OCI-LY7 (cell line): Measurements from ENCODE around the gene GMPR2.

ENCODE experiments used
- EZH2phosphoT487 ChIP-seq: fragments of 200-600 bp; sonication (generic); IDR thresholded peaks from 2 replicates; pipeline ENCODE4 v1.6.1; 2018; ENCODE audit warnings: low read depth, borderline replicate concordance, mild to moderate bottlenecking, mixed run types, antibody characterized with exemption, low read length, moderate library complexity, mixed read lengths
- TF ChIP-seq, protein P1 (sequence below): fragments of 200-600 bp; sonication (generic); conservative IDR thresholded peaks from 2 replicates; pipeline ENCODE4 v1.5.1; 2014; ENCODE audit warnings: mild to moderate bottlenecking, antibody characterized with exemption, low read length, moderate library complexity, mixed read lengths

DNA sequence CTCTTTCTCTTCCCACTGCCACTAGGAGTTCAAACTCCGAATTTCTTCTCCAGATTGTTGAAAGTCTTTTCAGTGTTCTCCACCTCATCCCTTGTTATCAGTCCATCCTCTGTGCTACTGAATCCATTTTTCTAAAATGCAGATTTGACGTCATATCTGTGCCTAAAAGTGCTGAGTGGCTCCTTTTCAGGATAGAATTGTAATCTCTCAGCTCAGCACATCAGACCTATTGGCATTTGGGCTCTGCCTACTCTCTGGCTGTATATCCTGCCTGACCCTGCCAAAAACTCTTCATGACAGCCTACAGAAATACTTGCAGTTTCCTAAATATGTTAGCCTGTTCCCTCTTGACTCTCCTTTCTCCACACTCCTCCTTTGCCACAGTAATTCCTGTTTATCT is 39.7 kb downstream of the GMPR2 start:
- TF ChIP-seq, protein P1, sequence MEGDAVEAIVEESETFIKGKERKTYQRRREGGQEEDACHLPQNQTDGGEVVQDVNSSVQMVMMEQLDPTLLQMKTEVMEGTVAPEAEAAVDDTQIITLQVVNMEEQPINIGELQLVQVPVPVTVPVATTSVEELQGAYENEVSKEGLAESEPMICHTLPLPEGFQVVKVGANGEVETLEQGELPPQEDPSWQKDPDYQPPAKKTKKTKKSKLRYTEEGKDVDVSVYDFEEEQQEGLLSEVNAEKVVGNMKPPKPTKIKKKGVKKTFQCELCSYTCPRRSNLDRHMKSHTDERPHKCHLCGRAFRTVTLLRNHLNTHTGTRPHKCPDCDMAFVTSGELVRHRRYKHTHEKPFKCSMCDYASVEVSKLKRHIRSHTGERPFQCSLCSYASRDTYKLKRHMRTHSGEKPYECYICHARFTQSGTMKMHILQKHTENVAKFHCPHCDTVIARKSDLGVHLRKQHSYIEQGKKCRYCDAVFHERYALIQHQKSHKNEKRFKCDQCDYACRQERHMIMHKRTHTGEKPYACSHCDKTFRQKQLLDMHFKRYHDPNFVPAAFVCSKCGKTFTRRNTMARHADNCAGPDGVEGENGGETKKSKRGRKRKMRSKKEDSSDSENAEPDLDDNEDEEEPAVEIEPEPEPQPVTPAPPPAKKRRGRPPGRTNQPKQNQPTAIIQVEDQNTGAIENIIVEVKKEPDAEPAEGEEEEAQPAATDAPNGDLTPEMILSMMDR: no peak
- no peak for TF ChIP-seq EZH2phosphoT487
